Suprapubic skin (tissue), 4 donors: ENCODE data around the gene ACSF2. TPM values are rescaled to one million over a fixed set of nuclear protein-coding genes. Genes with fewer than 3 reads are reported as not detected.

Source experiments
- DNase-seq, 2 donors: peaks; one replicate each; pipeline ENCODE4 v3.0.0-alpha.2; 2019; ENCODE audit warnings: low spot score in 2 of 2
- H3K27ac ChIP-seq: fragments of 200-600 bp; sonication (generic); one replicate; pipeline ENCODE4 v1.5.1; 2019
- H3K27me3 ChIP-seq: fragments of 200-600 bp; sonication (generic); one replicate; pipeline ENCODE4 v1.5.1; 2019
- H3K36me3 ChIP-seq: fragments of 200-600 bp; sonication (generic); one replicate; pipeline ENCODE4 v1.5.1; 2019
- H3K4me1 ChIP-seq: fragments of 200-600 bp; sonication (generic); one replicate; pipeline ENCODE4 v1.5.1; 2019
- H3K4me3 ChIP-seq: fragments of 200-600 bp; sonication (generic); one replicate; pipeline ENCODE4 v1.5.1; 2019; ENCODE audit warnings: mild to moderate bottlenecking
- H3K9me3 ChIP-seq: fragments of 200-600 bp; sonication (generic); one replicate; pipeline ENCODE4 v1.5.1; 2019
- CTCF ChIP-seq, 2 donors: fragments of 200-600 bp in 1 of 2; fragments of 450-650 bp in 1 of 2; sonication (generic) in 1 of 2; IDR thresholded peaks; one replicate each; pipeline ENCODE4 v1.5.1; 2016 to 2019; ENCODE audit warnings: antibody characterized with exemption in 2 of 2, mild to moderate bottlenecking in 1 of 2, moderate library complexity in 1 of 2
- EP300 ChIP-seq: sonication (generic); formaldehyde crosslinking; IDR thresholded peaks from one replicate; pipeline ENCODE4 v1.6.1; 2017; ENCODE audit warnings: antibody characterized with exemption
- POLR2A ChIP-seq, 2 donors: fragments of 450-650 bp; IDR thresholded peaks; one replicate each; pipeline ENCODE4 v1.6.1; 2017; ENCODE audit warnings: antibody characterized with exemption in 2 of 2, mild to moderate bottlenecking in 2 of 2, moderate library complexity in 2 of 2
- POLR2AphosphoS5 ChIP-seq, 3 donors: sonication (generic); formaldehyde crosslinking; IDR thresholded peaks; one replicate each; pipeline ENCODE4 v1.6.1; 2017; ENCODE audit warnings: antibody characterized with exemption in 3 of 3
- WGBS: methylation state at CpG from one replicate; pipeline ENCODE4 v1.1.5; 2018; 5-methylcytosine and 5-hydroxymethylcytosine counted together
- total RNA-seq, 4 donors: library from RNA; depleted of rRNA; stranded (reverse); fragments of >200 nt; gene quantifications; one replicate each; pipeline ENCODE4 v1.1.0, GENCODE V29; 2016

The ACSF2 gene
- total RNA-seq, 4 donors from 2014 or later, result 61.2 to 164 (median 69.8) TPM

- no peak for TF ChIP-seq EP300
- TF ChIP-seq POLR2A (IDR thresholded peaks at IDR 0.05), result no peak
- no peak for TF ChIP-seq CTCF (IDR thresholded peaks at IDR 0.05)
- no peak for TF ChIP-seq POLR2AphosphoS5 (IDR thresholded peaks at IDR 0.05)
- H3K27me3 ChIP-seq, result no peaks in the 10 kb centered on the region
- DNase-seq, result no peak
Measured at GRCh38 chr17:50501054-50501453, 75.0 kb downstream of the ACSF2 start.

GRCh38 chr17:50502301-50502990 lies 76.4 kb downstream of the ACSF2 start:
- no peak overlapping the region for H3K27ac ChIP-seq
- no peaks in the 10 kb centered on the region for H3K36me3 ChIP-seq
- no peaks in the 10 kb centered on the region for H3K27me3 ChIP-seq
- H3K4me1 ChIP-seq, result peaks cover 9% of the 10 kb centered on the region
- DNase-seq, result no peak
- H3K9me3 ChIP-seq, result no peaks in the 10 kb centered on the region
- 84% methylated on average over 9 of the region's 9 CpGs for WGBS
- TF ChIP-seq POLR2A (IDR thresholded peaks at IDR 0.05), result no peak
- TF ChIP-seq EP300, result no peak
- no peak for TF ChIP-seq CTCF (IDR thresholded peaks at IDR 0.05)
- no peak for TF ChIP-seq POLR2AphosphoS5 (IDR thresholded peaks at IDR 0.05)
- H3K4me3 ChIP-seq, result no peak overlapping the region

More at GRCh38 chr17:50501054-50501453, 75.0 kb downstream of the ACSF2 start:
- WGBS, result 50% methylated on average over 5 of the region's 5 CpGs
- Histone ChIP-seq H3K4me3 (no peak overlapping the region), H3K27ac (no peak overlapping the region), H3K9me3 (no peaks in the 10 kb centered on the region), H3K36me3 (no peaks in the 10 kb centered on the region), H3K4me1 (peaks cover 6% of the 10 kb centered on the region)

- Histone ChIP-seq H3K27ac (no peak overlapping the region), H3K27me3 (no peaks in the 10 kb centered on the region), H3K36me3 (no peaks in the 10 kb centered on the region), H3K4me1 (peaks cover 26% of the 10 kb centered on the region), H3K4me3 (no peak overlapping the region), H3K9me3 (no peaks in the 10 kb centered on the region)
- TF ChIP-seq POLR2A (IDR thresholded peaks at IDR 0.05) (no peak), CTCF (IDR thresholded peaks at IDR 0.05) (no peak), POLR2AphosphoS5 (IDR thresholded peaks at IDR 0.05) (no peak), EP300 (no peak)
- no peak for DNase-seq
- WGBS, result 54% methylated on average over 7 of the region's 7 CpGs
Measured at GRCh38 chr17:50505591-50506130, 79.6 kb downstream of the ACSF2 start.

- Histone ChIP-seq H3K4me3 (no peak overlapping the region), H3K27me3 (no peaks in the 10 kb centered on the region), H3K27ac (no peak overlapping the region), H3K36me3 (no peaks in the 10 kb centered on the region), H3K9me3 (no peaks in the 10 kb centered on the region), H3K4me1 (peaks cover 26% of the 10 kb centered on the region)
- WGBS, result 83% methylated on average over 7 of the region's 7 CpGs
- DNase-seq, result no peak
- TF ChIP-seq CTCF (IDR thresholded peaks at IDR 0.05) (no peak), EP300 (no peak), POLR2A (IDR thresholded peaks at IDR 0.05) (no peak), POLR2AphosphoS5 (IDR thresholded peaks at IDR 0.05) (no peak)
Measured at GRCh38 chr17:50506298-50506697, 80.3 kb downstream of the ACSF2 start.

GRCh38 chr17:50507871-50508572 lies 82.0 kb downstream of the ACSF2 start, which contains the start of gene MYCBPAP:
Gene MYCBPAP (plus strand): TSS chr17:50508439. CDS start chr17:50508675, 236 bp downstream.
- Histone ChIP-seq H3K36me3 (no peaks in the 10 kb centered on the region), H3K27ac (peak within 1 kb of the TSS; percentile 71), H3K27me3 (no peaks in the 10 kb centered on the region), H3K9me3 (no peaks in the 10 kb centered on the region), H3K4me3 (peak within 1 kb of the TSS; percentile 71), H3K4me1 (peaks cover 26% of the 10 kb centered on the region)
- DNase-seq, result peak; percentile 86 to 91
- no peak for TF ChIP-seq POLR2AphosphoS5 (IDR thresholded peaks at IDR 0.05)
- TF ChIP-seq CTCF (IDR thresholded peaks at IDR 0.05), result peak in 1 of 2 donors; percentile 24
- WGBS, result 9% methylated on average over 16 of the region's 66 CpGs
